GM21619 (cell line): ENCODE results near the gene GCK.

Source experiments
- ATAC-seq: cut with Tn5 transposase; IDR thresholded peaks from one replicate; pipeline ENCODE4 v1.9.1; 2021; ENCODE audit not compliant: unreplicated experiment

The GCK gene

DNA sequence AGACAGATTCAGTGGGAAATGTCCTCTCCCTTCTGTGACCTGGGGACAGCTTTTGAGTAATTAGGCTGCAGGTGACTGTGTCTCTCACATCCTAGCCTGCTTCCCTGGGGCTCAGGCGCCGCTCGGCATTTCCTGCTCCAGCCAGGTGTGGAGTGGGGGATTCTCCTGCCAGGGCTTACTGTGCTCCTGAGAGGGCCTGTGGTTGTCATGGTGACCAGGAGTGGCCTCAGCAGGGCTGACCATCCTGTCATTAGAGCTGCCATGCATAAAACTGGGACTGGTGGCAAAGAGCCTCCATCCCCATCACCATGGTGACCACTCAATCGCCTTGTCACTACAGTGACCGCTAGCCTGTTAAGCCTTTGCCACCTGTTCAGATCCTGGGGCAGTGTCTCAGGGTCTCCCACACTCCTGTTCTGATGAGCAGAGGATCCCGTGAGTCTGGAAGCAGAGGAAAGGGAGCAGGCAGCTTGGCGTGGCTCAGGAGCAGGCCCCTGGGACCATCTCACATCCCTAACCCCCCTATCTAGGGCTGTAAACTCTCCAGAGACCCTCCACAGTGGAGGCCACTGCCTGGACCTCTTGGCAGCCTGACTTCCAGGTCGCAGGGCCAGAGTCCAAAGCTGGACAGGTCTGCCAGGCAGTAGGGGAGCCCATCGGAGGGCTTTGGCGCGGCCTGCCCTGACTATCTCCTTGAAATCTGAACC lies at the start of gene GCK:
Gene GCK, minus strand, starts transcription at position 154 of the 707 bp plus-strand sequence. CDS start 486 bp downstream, outside the sequence.
- ATAC-seq = no peak

DNA sequence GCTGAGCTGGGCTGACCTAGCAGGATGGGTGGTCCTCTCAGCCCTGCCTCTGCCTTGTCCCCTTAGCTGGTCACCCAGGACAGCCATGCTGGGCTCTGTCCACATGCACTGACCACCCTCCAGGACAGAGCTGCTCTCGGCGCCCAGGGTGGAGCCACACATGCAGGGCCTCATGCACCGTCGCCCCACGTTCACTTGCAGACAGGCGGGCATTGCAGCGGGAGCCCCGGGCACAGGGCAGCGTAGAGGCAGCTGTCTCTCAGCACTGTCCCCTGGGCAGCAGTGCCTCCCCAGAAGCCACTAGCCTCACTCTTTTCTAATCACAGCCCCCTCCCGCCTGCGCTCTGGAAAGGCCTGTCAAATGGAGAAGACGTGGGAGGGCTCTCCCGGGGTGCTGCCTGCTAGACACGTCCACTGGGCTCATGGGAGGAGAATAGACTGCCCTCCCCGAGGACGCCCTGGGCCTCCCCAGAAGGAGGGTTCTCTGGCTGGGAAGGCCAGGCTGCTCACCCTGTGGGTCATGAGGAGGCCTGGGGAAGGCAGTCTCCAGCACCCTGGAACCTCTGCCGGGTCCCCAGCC lies 49.0 kb upstream of the GCK start:
- ATAC-seq = no peak

DNA sequence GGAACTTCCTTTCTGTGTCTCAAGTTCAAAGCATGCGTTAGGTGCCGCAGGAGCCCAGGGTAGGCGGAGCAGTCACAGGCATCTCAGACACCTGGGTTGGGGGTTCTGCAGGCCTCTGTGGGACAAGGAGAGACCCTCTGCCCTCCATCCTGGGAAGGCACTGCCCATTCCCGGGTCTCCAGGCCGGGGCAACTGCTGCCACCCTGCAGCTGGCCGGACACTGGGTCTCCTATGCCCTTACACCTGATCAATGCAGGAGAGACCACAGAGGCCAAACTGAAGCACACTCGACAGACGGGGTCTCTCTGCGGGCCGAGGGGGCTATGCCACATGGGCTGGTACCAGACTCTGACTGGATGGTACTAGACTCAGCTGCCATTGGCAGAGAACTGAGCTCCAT lies 48.5 kb upstream of the GCK start:
- ATAC-seq = no peak

DNA sequence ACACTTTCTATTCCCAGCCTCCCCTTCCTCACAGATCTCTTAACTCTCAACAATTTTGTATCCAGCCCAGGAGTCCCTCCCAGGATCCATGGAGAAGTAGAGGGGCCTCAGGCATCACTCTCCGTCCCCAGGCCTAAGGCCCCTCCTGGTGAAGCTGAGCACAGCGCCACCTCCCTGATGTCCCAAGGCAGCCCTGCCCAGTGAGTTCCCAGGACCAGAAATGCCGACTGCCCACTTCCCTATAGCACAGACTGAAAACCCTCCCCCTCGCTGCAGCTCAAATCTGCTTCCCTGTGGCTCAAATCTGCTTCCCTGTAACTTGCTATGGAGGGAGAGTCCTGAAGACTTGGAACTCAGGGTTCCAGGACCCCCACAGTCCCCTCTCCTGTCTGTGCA lies 47.1 kb upstream of the GCK start:
- ATAC-seq = no peak

DNA sequence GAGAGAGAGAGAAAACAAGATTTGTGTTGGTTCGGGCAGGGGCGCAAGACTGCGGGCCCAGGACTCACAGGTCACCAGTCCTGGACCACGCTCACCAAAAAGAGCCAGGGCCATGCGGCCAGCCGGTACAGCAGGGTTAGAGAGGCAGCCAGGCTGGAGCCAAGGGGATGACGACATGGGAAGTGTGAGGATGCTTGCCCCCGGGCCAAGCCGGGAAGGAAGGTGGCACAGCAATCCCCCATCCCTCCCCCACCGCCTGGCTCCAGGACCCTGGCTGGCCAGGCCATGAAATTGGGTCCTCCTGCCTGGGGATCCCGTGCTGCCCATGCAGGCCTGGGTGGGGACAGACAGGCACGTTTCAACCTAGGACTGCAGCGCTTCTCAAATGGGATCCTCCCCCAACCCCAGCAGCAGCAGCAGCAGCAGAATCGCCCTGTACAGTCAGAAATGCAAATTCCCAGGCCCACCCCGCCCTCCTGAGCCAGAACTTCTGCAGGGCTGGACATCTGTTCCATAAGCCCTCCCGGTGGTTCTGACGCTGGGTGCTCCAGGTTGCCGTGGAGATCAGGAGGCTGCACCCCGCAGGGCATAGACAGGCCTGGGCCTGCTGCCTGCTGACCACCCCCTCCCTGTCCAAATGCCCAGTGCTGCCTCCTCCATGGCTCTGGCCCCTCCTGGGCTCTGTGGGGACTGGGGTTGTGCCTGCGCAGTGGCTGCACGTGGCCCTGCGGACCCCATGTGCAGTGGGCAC lies 46.5 kb upstream of the GCK start:
- ATAC-seq = no peak

DNA sequence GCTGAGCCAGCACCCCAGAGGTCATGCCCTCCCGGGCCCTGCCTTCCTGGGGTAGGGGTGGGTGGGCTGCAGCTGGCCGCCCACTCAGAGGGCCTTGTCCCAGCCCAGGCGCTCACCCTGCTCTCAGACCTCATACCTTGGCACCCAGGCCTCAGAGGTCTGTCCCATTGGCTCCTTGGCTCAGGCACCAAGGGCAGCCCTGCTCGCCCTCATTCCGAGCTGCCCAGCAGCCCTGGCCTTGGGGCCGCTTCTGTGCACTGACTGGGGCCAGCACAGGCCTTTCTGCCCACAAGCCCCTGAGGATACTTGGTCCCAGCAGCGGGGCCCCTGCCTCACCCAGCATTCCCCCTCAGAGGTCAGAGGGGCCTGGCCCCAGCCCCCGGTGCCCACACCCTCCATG lies 45.8 kb upstream of the GCK start:
- no peak for ATAC-seq

DNA sequence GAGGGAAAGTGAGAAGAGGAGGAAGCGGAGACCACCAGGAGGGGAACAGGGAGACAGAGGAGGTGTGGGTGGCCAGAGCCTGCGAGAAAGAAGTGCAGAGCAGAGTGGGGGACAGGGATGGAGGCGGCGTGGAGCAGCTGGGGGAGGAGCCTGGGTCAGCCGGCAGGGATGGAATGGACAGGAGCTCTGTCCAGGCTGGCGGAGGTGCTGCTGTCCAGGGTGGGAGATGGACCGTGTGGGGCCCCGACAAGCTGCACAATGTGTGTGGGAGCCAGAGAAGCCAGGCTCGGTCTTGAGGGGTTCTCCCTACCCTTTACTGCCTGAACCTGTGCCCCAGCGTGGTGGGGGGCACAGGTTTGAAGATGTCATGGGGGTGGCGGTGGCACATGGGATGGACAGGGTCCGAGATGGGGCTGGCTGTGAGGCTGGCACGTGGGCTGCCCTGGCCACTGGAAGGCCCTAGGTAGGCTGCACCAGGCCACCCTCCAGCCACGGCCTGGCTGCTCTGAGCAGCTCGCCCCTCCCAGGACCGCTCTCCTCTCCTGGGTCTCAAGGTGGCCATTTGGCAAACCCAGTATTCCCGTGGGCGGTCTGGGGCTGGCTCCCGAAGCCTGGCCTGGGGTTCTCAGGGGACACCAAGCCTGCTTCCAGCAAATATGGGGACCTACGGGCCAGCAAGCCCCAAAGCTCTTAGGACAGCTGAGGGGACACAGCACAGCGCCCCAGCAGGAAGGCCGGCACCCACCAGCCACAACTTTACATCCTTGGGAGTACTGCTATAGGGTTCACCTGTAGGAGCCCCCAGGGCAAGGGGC lies 43.9 kb upstream of the GCK start:
- no peak for ATAC-seq

DNA sequence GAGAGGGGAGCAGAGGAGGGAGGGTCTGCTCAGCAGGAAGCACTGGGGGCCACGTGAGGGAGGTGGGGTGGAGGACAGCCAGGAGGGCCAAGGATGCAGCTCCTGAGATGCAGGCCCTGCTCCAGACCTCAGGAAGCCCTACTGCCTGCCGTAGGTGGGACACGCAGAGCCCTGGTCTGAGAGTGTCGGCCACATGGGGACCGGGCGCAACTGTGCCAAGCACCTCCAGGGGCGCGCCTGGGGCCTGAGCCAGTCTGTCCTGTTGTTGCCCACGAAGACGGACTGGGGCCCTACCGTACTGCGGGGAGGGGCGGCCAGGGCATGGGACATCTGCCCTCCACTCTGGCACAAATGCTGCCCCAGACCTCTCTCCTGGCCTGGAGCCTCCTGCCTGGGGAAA lies 43.2 kb upstream of the GCK start:
- ATAC-seq = no peak

DNA sequence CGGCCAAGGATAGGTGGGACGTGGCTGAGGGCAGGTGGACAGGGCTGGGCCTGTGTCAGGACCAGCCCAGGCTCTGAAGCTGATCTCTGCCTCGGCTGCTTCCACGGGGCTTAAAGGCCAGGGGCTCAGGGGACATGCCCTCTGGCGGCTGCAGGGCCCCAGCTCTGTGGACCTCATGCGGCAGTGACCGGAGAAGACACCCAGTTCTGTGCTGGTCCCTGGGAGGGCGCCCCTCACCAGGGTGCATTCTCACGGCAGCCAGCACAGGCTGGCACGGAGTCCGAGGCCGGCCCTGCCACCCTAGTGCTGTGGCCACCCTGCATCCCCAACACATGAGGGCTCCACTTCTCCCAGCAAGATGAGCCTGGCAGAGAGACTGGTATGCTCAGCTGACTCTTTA lies 41.8 kb upstream of the GCK start:
- ATAC-seq = no peak

DNA sequence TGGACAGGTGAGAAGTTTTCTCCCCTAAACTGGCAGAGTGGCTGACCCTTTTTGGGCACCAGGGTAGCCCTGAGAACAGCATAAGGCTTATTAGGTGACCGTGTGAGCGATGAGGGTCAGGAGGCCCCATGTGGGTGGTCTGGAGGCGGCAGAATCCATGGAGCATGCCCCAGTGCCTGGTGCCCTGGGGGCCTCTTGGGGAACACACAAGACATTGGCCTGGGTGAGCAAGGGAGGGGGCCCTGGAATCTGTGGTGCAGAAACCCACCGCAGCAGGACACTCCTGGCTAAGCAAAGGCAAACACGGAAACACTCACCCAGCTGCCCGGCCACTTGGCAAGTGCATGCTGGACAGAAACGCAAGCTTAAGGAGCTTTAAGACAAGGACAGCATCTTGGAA lies 41.0 kb upstream of the GCK start:
- ATAC-seq = no peak

DNA sequence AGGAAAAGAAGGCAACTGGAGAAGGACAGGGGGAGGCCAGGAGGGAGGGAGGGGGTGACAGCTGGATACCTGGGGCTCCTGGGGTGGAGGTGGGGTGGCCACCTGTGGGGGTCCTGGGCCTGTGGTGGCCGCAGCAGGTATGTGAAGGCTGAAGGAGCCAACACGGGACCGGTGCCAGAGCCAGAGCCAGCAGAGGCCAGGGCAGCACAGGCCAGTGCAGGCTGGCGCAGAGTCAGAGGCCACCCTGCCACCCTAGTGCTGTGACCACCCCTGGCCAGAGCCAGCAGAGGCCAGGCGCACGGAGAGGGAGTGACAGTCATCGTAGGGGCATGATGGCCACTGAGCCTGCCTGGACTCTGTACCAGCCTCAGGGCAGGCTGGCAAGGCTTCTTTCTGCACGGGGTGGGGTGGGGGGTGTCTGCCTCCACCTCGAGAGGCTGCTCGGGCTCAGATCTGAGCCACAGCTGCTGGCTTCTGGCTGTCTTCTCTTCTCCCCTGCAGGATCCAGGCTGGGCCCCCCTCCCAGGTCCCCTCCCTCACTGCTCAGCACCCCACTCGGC lies 40.4 kb upstream of the GCK start:
- ATAC-seq = no peak

DNA sequence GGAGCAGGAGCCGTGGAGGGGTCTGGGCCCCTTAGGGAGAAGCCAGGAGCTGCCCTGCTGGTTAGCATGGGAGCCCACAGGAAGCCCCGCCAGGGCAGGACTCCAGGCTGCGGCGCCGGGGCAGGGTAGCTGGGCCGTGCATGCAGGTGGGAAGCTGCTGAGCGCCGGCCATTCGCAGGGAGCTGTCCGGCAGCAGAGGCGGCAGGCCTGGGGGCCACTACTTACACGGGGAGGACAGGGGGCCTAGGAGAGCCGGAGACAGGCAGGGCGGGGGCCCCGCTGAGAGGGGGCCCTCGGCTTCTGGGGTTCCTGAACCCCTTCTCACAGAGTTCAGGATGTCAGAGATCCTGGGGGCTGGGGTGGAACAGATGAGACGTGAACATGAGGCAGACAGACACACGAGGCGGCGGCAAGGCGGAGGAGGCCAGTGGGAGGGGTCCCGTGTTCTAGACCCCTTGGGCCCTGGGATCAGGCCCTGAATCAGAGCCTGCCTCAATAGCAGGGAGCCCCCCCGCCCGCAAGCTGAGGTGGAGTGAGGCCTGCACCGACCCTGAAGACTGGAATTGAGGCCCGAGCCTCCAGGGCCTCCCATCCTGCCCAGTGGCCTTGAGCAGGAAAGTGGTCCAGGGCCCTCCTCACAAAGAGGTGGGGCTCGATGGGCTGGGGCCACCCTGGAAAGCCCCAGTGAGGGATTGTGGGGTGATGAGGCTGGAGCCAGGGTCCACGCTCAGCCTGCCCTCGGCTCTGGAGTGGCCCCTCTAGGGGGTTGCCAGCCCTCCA lies 39.5 kb upstream of the GCK start:
- no peak for ATAC-seq

DNA sequence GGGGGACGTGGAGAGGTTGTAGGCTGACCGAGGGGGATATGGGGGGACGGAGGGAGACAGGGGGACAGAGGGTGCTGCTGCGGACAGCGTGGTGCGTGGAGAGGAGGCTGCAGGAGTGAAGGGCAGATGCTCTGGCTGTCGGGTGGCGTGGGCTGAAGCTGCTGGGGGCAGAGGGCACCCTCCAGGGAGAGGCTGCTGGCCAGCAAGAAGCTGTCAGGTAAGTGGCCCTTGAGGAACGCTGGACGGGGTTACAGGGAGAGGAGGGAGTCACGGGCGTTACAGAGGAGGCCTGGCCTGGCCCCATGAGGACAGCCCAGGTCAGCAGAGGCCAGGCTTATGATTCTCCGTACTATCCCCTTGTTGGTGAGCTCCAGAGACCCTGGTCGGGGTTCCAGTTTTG lies 38.7 kb upstream of the GCK start:
- ATAC-seq = no peak

DNA sequence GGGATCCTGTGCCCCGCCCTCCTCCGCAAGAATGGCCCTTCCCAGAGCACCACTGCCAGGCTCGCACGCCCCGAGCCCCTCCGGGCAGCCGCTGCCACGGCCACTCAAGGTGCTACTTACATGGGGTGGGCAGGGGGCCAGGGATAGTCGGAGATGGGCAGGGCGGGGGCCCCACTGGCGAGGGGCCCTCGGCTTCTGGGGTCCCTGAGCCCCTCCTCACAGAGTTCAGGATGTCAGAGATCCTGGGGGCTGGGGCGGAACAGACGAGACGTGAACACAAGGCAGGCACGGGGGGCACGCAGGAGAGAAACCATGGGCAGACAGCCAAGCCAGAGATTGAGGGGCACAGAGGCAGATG lies 37.1 kb upstream of the GCK start:
- no peak for ATAC-seq

DNA sequence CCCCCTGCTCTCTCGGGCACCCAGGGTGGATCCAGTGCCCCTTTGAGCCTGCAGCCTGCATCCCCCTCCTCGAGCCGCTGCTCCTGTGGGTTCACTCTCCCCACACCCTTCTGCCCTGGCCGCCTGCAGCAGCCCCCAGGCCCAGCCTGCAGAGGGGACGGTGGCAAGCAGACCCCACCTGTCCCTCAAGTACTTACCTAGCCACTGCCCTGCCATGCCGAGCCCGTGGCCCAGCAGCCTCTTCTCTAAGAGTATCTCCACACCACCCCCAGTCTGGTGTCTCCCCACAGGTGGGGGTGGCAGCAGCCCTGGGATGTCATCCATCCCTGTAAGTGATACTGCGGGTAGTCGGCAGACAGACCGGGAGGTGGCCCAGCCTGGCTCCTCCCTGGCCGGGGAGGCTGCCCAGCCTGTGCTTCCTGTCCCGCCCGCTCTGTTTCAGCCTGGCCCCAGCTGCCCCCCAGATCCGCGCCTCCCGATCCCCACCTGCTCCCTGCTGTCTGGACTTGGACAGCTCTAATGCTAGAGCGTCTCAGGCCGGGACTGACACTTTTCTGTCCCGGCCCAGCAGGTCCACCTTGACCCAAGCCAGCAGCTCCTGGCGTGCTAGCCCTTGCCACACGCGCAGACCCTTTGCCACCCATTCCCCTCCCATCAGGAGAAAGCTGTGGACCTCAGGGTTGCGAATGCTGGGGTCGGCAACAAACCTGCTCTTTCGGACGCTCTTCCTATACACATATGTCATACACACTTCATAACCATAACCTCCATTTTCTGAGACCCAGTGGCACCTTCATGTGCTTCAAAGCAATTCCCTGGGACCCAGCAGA lies 36.5 kb upstream of the GCK start:
- ATAC-seq = no peak

DNA sequence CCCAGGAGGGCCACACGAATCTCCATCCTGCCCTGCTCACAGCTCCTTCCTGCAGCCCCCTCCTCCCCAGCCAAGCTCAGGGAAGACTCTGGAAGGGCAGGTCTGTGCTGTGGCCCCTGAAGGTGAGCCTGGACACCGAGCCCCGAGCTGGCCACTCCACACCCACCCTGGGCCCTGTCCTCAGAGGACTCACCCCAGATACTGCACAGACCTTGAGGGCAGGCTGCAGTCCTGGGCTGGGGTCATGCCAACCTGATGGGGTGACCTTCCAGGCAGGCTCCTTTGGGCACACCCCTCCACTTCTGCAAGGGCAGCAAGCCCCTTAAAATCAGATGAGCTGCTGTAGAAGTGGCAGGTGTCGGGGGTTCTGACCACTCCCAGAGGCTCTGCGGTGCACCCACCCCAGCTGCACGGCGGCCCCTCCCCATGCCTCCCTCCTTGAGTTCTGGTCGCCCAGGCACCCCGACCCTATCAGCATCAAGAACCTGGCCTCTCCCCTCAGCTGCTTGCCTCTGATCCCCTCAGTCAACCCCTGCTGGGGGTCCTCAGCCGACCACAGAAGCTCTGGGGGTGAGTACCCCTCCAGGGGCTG lies 35.8 kb upstream of the GCK start:
- ATAC-seq = no peak

DNA sequence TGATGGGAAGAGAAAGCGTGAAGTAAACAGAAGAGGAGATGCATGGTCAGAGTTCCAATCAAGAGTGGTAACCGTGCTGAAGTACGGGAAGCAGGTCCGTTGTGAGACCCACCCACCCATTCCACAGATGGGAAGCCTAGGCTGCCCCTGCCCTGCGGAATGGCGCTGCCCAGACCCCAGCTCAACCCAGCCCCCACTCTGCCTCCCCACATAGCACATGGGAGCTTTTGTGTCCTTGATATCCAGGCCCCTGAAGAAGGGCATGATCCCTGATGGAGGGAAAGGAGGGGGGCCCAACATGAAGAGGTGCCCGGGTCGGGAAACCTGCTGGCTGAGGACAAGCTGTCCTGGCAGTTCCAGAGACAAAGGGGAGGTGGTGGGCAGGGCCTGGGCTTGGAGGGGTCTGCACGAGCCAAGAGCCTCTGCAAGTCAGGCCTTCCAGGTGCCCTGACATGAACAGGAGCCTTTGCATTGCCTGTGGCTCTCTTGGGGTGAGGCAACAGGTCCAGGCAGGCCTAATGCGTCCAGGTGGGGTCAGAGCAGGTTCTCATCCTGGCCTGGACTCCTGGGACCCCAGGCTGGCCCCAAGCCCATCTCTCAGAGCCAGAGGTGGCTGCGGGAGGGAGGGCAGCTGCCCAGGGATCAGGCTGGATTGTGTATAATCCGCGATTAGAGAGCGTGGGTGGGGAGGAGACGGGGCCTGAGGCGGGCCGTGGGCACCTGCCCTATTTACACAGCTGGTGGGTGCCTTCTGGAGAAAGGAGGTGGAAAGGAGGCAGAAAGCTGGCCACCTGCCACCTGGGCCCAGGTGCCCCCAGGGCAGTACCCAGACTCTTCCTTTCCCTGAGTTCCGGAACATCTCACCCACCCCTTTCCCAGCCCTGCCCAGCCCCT lies 35.1 kb upstream of the GCK start:
- ATAC-seq = no peak

DNA sequence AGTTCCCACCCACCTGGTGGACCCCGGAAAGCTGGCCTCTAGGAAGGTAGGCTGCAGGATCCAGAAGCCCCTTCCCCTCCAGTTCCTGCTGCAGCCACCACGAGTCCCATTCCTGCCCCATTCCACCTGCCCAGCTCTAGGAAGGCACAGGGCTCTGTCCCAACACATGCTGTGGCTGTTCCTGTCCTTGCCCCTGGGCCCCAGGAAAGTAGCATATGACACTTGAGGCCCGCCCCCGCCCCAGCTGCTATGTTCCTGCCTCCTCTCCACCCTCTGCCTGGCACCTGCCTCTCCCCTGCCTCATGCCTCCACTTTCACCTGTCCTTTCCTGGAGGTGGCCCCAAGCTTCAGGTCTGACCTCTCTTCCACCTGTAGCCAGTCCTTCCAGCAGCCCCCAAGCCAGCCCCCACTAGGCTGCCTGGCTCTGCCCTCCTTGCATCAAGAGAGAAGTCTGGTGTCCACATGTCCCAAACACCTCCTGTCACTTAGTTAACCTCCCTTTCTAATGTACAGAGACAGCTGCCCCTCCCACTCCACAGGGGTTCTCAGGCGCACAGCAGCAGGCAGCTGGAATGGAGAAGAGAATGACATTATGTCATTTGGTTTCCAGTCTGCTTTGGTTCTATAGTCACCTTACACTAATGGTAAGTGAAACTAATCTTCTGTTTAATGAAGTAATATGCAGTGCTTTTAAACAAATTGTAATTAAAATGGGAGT lies 34.3 kb upstream of the GCK start:
- ATAC-seq = no peak
